ENCODE measurements around the gene WDR70. TPM values are rescaled to one million over a fixed set of nuclear protein-coding genes. Genes with fewer than 3 reads are reported as not detected.

Gene WDR70
- polyA plus RNA-seq, 1 of the 3 experiments (the other 2 are of a cell fraction), result 14.2 TPM

- TF ChIP-seq NRF1 (IDR thresholded peaks at IDR 0.05; ENCODE audit: low read depth, low read length) (no peak), JUND (IDR thresholded peaks at IDR 0.05) (peak; percentile 98), RFX5 (IDR thresholded peaks at IDR 0.05; ENCODE audit: low read length) (no peak), RCOR1 (IDR thresholded peaks at IDR 0.05; ENCODE audit: low read length) (no peak), FOXM1 (IDR thresholded peaks at IDR 0.05; ENCODE audit: low read depth) (peak; percentile 82; the same call in 1 of the 2 replicates), MXI1 (IDR thresholded peaks at IDR 0.05; ENCODE audit: low read depth, low read length) (no peak), SMC3 (IDR thresholded peaks at IDR 0.05; ENCODE audit: low read depth, low read length) (no peak), USF1 (IDR thresholded peaks at IDR 0.05; ENCODE audit: borderline replicate concordance, low read depth) (no peak), TAF1 (IDR thresholded peaks at IDR 0.05; ENCODE audit: borderline replicate concordance, low read depth, low read length) (no peak; the same call in 1 of the 2 replicates), PBX3 (IDR thresholded peaks at IDR 0.05) (peak; percentile 88), ZBTB33 (IDR thresholded peaks at IDR 0.05; ENCODE audit: borderline replicate concordance, low read depth) (peak; percentile 82; the same call in 1 of the 2 replicates), FOXJ3 (CRISPR knock-in tag; IDR thresholded peaks at IDR 0.05) (no peak), TEAD4 (IDR thresholded peaks at IDR 0.05; ENCODE audit: borderline replicate concordance, insufficient read depth) (peak; percentile 96), CHD2 (IDR thresholded peaks at IDR 0.05; ENCODE audit: low read length, partially characterized antibody) (no peak), USF2 (IDR thresholded peaks at IDR 0.05; ENCODE audit: borderline replicate concordance, low read depth, low read length) (no peak), RXRA (IDR thresholded peaks at IDR 0.05; ENCODE audit: borderline replicate concordance, low read depth) (peak; percentile 96), TCF12 (IDR thresholded peaks at IDR 0.05) (peak; percentile 98), POLR2AphosphoS5 (IDR thresholded peaks at IDR 0.05; ENCODE audit: low read depth, low read length) (peak; percentile 82)
These were observed 392.6 kb downstream of the WDR70 start (continued) for GRCh38 chr5:37771731-37772130.

GRCh38 chr5:37772255-37772654 lies 393.1 kb downstream of the WDR70 start:
- H4K20me1 ChIP-seq (ENCODE audit: insufficient read depth), result no peaks in the 10 kb centered on the region
- ChIA-PET POLR2A (no interaction called here), CTCF (no interaction called here)
- peak overlapping the region; percentile 50 for H3K4me2 ChIP-seq
- no peaks in the 10 kb centered on the region for H3K27me3 ChIP-seq (ENCODE audit: insufficient read depth)
- DNase-seq, result no peak
- H3K9me2 ChIP-seq, result no peaks in the 10 kb centered on the region
- peak overlapping the region; percentile 58; the same call in 1 of the 2 replicates for H3K9ac ChIP-seq
- peaks cover 5% of the 10 kb centered on the region; the same call in 1 of the 2 replicates for H3K9me3 ChIP-seq
- H3F3A ChIP-seq (replicated peaks; ENCODE audit: insufficient read depth), result peaks cover 21% of the 10 kb centered on the region
- H2AFZ ChIP-seq (ENCODE audit: low read depth), result peak overlapping the region; percentile 11
- peaks cover 0 to 34% of the 10 kb centered on the region in 2 experiments; a peak in 3 of 4 replicates for H3K4me1 ChIP-seq (ENCODE audit: control insufficient read depth in 1 of 2, insufficient read depth in 2 of 2, low read depth in 1 of 2, low read length in 1 of 2)
- 42% methylated on average over 2 of the region's 2 CpGs for WGBS (ENCODE audit: low lambda C conversion rate)
- H3K27ac ChIP-seq (ENCODE audit: low read depth in 2 of 2, low read length in 1 of 2), result peak overlapping the region in 1 of 2 experiments; percentile 93; a peak in 3 of 4 replicates
- H3K79me2 ChIP-seq (ENCODE audit: insufficient read depth), result no peaks in the 10 kb centered on the region
- no peaks in the 10 kb centered on the region for H3K36me3 ChIP-seq (replicated peaks in 1 of 2; ENCODE audit: control insufficient read depth in 1 of 2, insufficient read depth in 2 of 2, low read length in 1 of 2)
- no peak overlapping the region for H3K4me3 ChIP-seq (ENCODE audit: low read depth in 2 of 2, low read length in 1 of 2)
- TF ChIP-seq NRF1 (IDR thresholded peaks at IDR 0.05; ENCODE audit: low read depth, low read length) (no peak), RCOR1 (IDR thresholded peaks at IDR 0.05; ENCODE audit: low read length) (no peak), MAX (IDR thresholded peaks at IDR 0.05; ENCODE audit: low read depth) (no peak), FOXJ3 (CRISPR knock-in tag; IDR thresholded peaks at IDR 0.05) (no peak), ELF1 (IDR thresholded peaks at IDR 0.05) (no peak), ZBTB33 (IDR thresholded peaks at IDR 0.05; ENCODE audit: borderline replicate concordance, low read depth) (no peak), USF2 (IDR thresholded peaks at IDR 0.05; ENCODE audit: borderline replicate concordance, low read depth, low read length) (no peak), TCF12 (IDR thresholded peaks at IDR 0.05) (no peak)
